Measurements from ENCODE around the gene ZNF710.
A peak's percentile ranks its signal among the peaks of the same experiment; 100 is the strongest.

The ZNF710 gene

GRCh38 chr15:89993349-89993748 lies 7.8 kb upstream of the ZNF710 start:
- DNase-seq (ENCODE audit: low spot score): no peak

DNA sequence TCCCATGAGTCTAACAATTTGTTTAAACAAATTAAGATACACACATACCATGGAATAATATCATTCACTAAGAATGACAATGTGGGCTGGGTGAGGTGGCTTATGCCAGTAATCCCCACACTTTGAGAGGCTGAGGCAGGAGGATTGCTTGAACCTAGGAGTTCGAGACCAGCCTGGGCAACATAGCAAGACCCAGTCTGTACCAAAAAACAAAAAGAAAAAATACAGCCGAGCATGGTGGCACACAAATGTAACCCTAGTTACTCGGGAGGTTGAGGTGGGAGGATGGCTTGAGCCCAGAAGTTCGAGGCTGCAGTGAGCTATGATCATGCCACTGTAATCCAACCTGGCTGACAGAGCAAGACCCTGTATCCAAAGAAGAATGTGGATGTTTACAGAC lies 4.0 kb upstream of the ZNF710 start:
- DNase-seq (ENCODE audit: low spot score): no peak

GRCh38 chr15:89998141-89998661 lies 2.9 kb upstream of the ZNF710 start:
- peak; percentile 69 for DNase-seq (ENCODE audit: low spot score)

DNA sequence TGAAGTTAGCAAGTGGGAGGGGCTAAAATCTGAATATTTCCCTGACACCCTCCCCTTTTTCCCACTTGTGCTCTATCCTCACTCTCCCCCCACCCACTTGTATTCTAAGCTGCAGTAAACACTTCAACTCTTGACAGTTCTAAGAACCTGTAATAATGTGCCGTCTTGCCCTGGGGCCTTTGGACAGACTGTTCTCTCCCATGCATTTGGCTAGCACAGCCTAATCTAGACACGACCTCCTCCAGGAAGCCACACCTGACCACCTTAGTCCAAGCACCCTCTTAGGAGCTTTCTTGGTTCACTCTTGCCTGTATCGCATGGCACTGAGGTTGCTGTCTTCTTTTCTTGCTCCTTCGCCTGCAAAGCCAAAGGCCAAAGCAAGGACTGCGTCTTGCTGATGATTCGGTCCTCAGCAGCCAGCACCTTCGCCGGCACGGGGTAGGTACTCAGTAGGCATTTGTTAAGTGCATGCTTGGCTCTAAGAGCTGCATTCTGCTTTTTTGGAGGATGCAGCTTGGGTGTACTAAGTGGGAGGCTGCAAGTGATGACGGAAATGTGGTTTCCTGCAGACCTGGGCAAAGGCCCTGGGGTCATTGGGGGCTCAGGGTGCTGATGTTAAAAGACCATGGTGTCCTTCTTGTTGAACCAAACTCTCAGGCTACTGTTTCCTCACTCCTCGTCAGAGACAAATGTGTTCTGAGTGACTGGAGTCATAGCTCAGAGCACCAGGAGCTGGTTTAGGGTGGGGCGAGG lies 2.0 kb upstream of the ZNF710 start:
- DNase-seq (ENCODE audit: low spot score): no peak

DNA sequence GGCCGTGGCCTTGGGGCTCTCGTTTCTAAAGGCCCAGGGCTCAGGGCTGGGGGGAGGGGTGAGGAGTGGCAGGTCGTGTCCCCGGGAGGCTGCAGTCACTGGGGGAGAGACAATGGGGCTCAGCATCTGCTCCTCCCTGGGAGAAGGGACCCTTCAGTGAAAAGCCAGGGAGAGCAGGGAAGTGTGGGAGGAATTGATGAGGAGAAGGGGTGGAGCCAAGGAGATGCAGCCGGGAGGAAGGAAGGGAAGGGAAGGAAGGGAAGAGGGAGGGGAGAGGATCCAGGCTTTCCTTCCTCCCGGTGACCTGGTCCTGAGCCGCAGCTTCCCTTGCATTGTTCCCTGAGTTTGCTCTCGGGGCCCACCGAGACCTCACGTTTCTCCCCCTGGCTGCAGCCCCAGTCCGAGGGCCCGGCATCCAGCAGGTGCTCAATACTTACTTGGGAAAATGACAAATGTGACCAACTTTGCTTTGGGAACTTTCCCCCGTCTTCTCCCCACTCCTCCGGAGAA lies 1.4 kb upstream of the ZNF710 start:
- peak; percentile 43 for DNase-seq (ENCODE audit: low spot score)

DNA sequence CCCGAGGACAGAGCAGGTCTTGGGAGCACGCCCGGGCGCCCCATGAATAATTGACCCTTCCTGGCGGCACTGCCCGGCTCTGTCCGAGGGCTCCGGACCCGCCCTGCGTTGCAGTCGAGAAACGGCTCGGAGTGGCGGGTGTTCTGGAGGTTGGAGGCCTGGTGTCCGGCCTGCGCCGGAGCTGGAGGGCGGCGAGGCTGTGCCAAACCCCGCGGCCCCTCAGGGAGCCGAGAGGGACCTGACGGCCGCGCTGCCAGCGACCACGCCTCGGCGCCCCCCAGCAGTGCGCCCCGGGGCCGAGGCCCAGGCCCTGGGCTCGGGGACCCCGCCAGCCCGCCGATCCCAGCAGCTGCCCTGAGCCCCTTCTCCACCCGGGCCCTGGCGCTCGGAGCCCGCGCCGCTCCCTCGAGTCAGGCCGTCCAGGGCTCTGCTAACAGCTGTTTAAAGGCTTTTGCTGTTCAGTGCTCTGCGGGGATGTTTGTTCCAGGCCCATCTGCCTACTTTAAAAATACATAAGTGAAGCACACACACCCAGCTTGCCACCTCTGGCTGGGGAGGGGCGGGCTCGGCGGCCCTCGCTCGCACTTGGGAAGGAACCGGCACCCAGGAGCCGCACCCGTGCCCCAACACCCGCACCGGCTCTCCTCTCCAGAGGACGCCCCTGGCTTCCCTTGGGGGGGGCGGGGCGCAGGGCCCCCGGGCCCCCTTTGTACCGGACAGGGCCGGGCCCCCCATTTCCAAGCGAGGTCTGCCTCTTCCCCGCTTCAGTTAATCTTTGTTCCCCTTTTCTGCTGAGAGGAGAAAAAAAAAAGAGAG lies 730 bp upstream of the ZNF710 start:
- peak; percentile 24 for DNase-seq (ENCODE audit: low spot score)

- peak; percentile 59 for DNase-seq (ENCODE audit: low spot score)
These were observed 731 bp downstream of the ZNF710 start for GRCh38 chr15:90001683-90002427.

DNA sequence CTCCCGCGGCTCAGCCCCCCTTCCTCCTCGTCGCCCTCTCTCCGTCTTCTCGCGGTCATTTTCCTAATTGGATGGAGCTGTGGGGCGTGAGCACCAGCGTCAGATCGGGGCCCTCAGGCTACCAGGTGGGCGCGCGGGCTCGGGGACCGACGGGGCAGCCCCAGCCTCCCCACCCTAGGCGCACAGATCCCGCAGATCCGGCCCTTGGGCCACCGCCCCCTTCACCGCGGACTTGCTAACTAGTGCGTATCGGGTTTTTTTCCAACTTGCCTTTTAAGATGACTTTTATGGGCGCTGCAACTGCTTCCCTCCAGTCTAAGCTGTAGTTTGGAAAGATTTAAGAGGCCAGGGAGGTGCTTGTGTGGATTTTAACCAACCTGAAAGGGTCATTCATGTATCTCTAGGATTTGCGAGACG lies 1.3 kb downstream of the ZNF710 start:
- DNase-seq (ENCODE audit: low spot score): peak; percentile 32

- DNase-seq (ENCODE audit: low spot score): no peak
These were observed 2.6 kb downstream of the ZNF710 start for GRCh38 chr15:90003736-90004135.

- DNase-seq (ENCODE audit: low spot score): no peak
These were observed 3.1 kb downstream of the ZNF710 start for GRCh38 chr15:90004252-90004651.

GRCh38 chr15:90004671-90005070 lies 3.5 kb downstream of the ZNF710 start:
- DNase-seq (ENCODE audit: low spot score): peak; percentile 95

DNA sequence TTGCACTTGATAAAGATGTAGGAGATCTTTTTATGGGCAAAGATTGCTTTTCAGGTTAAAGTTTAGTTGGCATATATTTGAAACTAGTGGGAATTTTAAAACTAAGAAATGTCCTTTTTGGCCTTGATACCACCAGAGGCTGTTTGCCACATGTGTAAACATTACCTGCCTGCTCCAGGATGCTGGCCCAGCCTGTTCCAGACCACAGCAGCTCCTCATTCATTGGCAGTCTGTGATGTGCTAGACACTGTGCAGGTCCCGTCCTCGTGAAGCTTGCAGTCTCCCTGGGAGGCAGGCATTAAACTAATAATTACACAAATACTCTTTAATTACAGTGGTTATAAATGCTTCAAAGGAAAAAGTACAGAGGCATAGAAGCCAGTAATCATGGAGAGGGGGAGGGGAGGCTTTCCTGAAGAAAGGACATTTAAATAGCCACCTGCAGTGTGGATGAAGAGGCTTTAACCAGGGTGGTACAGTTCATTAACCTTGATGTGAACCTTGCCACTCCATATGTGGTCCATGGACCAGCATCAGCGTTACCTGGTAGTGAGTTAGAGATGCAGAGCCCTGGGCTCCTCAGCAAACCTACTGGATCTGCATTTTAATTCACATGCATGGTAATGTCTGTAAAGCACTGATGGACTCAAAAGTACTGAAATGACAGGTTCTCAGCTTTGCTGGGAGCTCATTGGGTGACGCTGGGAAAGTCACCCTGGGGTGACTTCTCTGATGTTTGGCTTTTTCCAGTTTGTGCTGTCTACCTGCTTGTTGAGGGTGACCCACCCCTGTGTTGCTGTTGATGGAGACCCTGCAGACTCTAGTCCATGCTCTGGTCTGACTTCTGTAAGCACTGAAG lies 5.3 kb downstream of the ZNF710 start:
- DNase-seq (ENCODE audit: low spot score): no peak

- no peak for DNase-seq (ENCODE audit: low spot score)
These were observed 5.9 kb downstream of the ZNF710 start for GRCh38 chr15:90007076-90007460.

GRCh38 chr15:90008607-90009006 lies 7.5 kb downstream of the ZNF710 start:
- DNase-seq (ENCODE audit: low spot score): no peak

GRCh38 chr15:90009301-90010022 lies 8.3 kb downstream of the ZNF710 start:
- no peak for DNase-seq (ENCODE audit: low spot score)

GRCh38 chr15:90011705-90012104 lies 10.6 kb downstream of the ZNF710 start:
- no peak for DNase-seq (ENCODE audit: low spot score)

- no peak for DNase-seq (ENCODE audit: low spot score)
These were observed 12.4 kb downstream of the ZNF710 start for GRCh38 chr15:90013503-90013937.

- DNase-seq (ENCODE audit: low spot score): no peak
These were observed 14.2 kb downstream of the ZNF710 start for GRCh38 chr15:90015294-90015693.

DNA sequence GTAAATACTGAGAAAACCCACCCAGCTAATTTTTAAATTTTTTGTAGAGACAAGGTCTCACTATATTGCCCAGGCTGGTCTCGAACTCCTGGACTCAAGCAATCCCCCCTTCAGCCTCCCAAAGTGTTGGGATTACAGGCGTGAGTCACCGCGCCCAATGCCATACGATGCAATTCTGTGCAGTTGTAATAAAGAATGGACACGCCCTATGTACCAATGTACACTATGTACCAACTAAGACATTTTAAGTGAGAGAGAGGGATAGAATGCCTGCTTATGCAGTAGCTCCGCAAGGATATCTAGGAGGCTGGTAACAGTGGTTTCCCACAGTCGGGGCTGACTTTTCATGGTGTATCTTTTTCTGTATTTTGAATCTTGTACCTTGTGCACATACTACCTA lies 14.6 kb downstream of the ZNF710 start:
- no peak for DNase-seq (ENCODE audit: low spot score)

DNA sequence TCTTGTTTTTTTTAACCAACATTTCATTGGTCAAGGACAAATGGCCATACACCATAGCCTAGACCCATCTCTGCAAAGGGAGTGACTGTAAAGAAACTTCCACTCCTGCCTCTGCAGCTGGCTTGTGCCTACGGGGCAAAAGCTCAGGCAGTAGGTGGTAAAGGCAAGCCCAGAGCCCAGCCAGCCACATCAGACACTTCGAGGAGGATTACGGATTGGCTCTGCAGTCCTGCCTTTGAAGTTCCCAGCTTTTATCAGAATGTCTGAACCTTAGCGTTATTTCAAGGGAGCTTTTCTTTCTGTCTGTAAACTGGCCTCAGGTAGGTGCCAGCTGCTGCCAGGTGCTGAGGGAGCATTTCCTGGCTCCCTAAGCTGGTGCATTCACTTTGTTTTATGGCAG lies 15.6 kb downstream of the ZNF710 start:
- no peak for DNase-seq (ENCODE audit: low spot score)

All from AG08395 (cell line).